Breast epithelium (tissue), 3 donors: Measurements from ENCODE around the gene TBC1D2.

Source experiments
- POLR2A ChIP-seq: fragments of 450-650 bp; IDR thresholded peaks from one replicate; pipeline ENCODE4 v1.6.1; 2016; ENCODE audit warnings: antibody characterized with exemption, mild to moderate bottlenecking, moderate library complexity
- POLR2AphosphoS5 ChIP-seq, 3 donors: sonication (generic); formaldehyde crosslinking; IDR thresholded peaks; one replicate each; pipeline ENCODE4 v1.6.1; 2017; ENCODE audit warnings: antibody characterized with exemption in 3 of 3
- TF ChIP-seq, protein P1 (sequence below), 3 donors: fragments of 450-650 bp; IDR thresholded peaks; one replicate each; pipeline ENCODE4 v1.5.1; 2016 to 2017; ENCODE audit warnings: antibody characterized with exemption in 3 of 3, mild to moderate bottlenecking in 3 of 3, moderate library complexity in 3 of 3

DNA sequence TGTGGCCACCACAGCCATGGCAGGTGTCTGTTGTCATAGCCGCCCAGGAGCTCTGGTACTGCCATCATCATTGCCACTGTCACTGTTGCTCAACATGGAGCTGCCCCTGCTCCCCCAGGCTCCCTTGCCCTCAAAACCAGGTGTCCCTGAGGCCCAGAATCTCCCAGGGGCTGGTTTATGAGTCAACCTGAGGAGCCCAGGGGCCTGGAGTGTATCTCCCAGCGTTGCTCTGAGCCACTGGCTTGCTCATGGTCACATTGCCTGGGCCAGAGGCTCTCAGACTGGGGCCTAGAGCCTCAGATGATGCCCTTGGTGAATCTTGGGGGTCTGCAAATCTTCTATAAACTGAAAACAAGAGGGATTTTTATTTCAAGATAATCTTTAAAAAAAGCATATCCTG lies 24.7 kb upstream of the TBC1D2 start:
- TF ChIP-seq, protein P1, sequence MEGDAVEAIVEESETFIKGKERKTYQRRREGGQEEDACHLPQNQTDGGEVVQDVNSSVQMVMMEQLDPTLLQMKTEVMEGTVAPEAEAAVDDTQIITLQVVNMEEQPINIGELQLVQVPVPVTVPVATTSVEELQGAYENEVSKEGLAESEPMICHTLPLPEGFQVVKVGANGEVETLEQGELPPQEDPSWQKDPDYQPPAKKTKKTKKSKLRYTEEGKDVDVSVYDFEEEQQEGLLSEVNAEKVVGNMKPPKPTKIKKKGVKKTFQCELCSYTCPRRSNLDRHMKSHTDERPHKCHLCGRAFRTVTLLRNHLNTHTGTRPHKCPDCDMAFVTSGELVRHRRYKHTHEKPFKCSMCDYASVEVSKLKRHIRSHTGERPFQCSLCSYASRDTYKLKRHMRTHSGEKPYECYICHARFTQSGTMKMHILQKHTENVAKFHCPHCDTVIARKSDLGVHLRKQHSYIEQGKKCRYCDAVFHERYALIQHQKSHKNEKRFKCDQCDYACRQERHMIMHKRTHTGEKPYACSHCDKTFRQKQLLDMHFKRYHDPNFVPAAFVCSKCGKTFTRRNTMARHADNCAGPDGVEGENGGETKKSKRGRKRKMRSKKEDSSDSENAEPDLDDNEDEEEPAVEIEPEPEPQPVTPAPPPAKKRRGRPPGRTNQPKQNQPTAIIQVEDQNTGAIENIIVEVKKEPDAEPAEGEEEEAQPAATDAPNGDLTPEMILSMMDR (IDR thresholded peaks at IDR 0.05) = no peak
- TF ChIP-seq POLR2AphosphoS5 (IDR thresholded peaks at IDR 0.05) (no peak), POLR2A (no peak)
